Nephron (organoid): Measurements from ENCODE around the gene GPR39.

Experiments
- H3K27ac Mint-ChIP-seq, 3 experiments: 2 replicates each; pipeline ENCODE4 v1.8.0; 2020; ENCODE audit warnings: mixed read lengths in 3 of 3, mild to moderate bottlenecking in 2 of 3, moderate library complexity in 1 of 3
- H3K27me3 Mint-ChIP-seq: 2 replicates; pipeline ENCODE4 v1.8.0; 2021; ENCODE audit warnings: low read depth, mild to moderate bottlenecking, moderate library complexity, mixed read lengths
- H3K36me3 Mint-ChIP-seq: 2 replicates; pipeline ENCODE4 v1.8.0; 2020; ENCODE audit warnings: low read depth, mixed read lengths
- H3K4me1 Mint-ChIP-seq: 2 replicates; pipeline ENCODE4 v1.8.0; 2020; ENCODE audit warnings: mixed read lengths
- H3K4me3 Mint-ChIP-seq, 3 experiments: 2 replicates each; pipeline ENCODE4 v1.8.0; 2020; ENCODE audit warnings: mild to moderate bottlenecking in 3 of 3, mixed read lengths in 3 of 3, moderate library complexity in 2 of 3
- H3K9me3 Mint-ChIP-seq: 2 replicates; pipeline ENCODE4 v1.8.0; 2020; ENCODE audit warnings: mixed read lengths
- TF ChIP-seq, protein P1 (sequence below), 3 experiments: fragments of 200-600 bp; sonication (generic); IDR thresholded peaks; one replicate each; pipeline ENCODE4 v1.5.0; 2021; ENCODE audit warnings: antibody characterized with exemption in 3 of 3; ENCODE audit not compliant: unreplicated experiment in 3 of 3

The GPR39 gene

DNA sequence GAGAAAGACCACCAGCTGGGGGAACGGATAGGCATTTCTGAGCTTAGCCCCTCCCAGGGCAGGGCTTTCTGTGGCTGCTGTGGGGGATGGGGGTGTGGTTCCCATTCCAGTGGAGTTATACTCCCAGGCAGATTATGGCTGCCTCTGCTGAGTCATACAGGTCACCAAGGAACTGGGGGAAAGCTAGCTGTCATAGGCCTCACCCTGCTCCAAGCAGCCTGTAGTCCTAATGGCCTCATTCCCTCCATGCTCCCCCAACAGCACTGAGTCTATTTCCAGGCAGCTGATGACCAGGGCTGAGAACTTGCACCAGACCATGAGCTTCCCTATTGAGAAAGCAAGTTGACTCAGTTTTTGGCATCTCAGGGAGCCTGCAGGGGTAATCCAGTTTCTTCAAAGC lies 87.1 kb downstream of the GPR39 start:
- Mint-ChIP-seq H3K27me3 (no peaks in the 10 kb centered on the region), H3K36me3 (no peaks in the 10 kb centered on the region), H3K9me3 (peaks cover 24% of the 10 kb centered on the region), H3K27ac (no peak overlapping the region), H3K4me1 (no peaks in the 10 kb centered on the region), H3K4me3 (no peak overlapping the region)
- TF ChIP-seq, protein P1, sequence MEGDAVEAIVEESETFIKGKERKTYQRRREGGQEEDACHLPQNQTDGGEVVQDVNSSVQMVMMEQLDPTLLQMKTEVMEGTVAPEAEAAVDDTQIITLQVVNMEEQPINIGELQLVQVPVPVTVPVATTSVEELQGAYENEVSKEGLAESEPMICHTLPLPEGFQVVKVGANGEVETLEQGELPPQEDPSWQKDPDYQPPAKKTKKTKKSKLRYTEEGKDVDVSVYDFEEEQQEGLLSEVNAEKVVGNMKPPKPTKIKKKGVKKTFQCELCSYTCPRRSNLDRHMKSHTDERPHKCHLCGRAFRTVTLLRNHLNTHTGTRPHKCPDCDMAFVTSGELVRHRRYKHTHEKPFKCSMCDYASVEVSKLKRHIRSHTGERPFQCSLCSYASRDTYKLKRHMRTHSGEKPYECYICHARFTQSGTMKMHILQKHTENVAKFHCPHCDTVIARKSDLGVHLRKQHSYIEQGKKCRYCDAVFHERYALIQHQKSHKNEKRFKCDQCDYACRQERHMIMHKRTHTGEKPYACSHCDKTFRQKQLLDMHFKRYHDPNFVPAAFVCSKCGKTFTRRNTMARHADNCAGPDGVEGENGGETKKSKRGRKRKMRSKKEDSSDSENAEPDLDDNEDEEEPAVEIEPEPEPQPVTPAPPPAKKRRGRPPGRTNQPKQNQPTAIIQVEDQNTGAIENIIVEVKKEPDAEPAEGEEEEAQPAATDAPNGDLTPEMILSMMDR (IDR thresholded peaks at IDR 0.05; ENCODE audit: unreplicated experiment in 3 of 3), result no peak

DNA sequence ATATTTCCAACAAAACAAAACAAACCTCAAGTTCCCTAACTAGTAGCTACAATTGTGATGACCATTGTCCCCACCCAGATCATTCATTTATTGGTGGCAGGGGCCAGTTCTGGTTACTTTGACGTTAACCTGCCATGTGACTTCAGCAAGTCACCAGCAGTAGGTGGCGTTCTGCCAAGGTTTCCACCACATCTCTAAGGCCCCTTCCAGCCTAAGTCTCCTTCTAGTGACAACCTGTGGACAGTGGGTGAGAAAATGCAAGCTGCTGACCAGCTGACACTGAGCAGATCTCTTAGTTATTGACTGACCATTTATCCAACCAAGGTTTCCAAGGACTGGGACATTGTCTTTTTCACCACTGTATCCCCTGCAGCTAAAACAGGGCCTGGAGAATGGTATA lies 98.4 kb downstream of the GPR39 start:
- Mint-ChIP-seq H3K9me3 (no peaks in the 10 kb centered on the region), H3K4me3 (no peak overlapping the region), H3K36me3 (no peaks in the 10 kb centered on the region), H3K4me1 (no peaks in the 10 kb centered on the region), H3K27me3 (peaks cover 13% of the 10 kb centered on the region), H3K27ac (no peak overlapping the region)
- TF ChIP-seq, protein P1 (IDR thresholded peaks at IDR 0.05; ENCODE audit: unreplicated experiment in 3 of 3), result no peak

DNA sequence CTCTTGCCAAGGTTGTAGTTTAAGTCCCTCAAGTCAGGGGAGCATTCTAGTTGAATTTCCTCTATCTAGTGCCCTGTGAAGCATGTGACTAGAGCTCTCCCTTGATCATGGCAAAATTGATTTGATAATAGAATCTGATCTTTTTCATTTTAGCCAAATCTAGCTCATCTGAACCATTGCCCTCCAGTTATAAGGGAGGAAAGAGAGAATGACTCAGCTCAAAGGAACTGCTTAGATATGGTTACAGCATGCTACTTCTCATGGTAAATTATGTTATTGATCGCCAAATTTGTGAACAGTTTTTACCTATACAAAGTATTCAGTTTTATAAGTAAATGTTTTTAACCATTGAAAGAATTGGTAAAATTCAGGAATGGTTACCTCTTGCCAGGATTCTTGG lies 100.8 kb downstream of the GPR39 start:
- H3K4me3 Mint-ChIP-seq, result no peak overlapping the region
- no peak overlapping the region for H3K27ac Mint-ChIP-seq
- peaks cover 10% of the 10 kb centered on the region for H3K4me1 Mint-ChIP-seq
- peaks cover 23% of the 10 kb centered on the region for H3K27me3 Mint-ChIP-seq
- no peaks in the 10 kb centered on the region for H3K9me3 Mint-ChIP-seq
- TF ChIP-seq, protein P1 (IDR thresholded peaks at IDR 0.05; ENCODE audit: unreplicated experiment in 3 of 3), result no peak
- H3K36me3 Mint-ChIP-seq, result no peaks in the 10 kb centered on the region

DNA sequence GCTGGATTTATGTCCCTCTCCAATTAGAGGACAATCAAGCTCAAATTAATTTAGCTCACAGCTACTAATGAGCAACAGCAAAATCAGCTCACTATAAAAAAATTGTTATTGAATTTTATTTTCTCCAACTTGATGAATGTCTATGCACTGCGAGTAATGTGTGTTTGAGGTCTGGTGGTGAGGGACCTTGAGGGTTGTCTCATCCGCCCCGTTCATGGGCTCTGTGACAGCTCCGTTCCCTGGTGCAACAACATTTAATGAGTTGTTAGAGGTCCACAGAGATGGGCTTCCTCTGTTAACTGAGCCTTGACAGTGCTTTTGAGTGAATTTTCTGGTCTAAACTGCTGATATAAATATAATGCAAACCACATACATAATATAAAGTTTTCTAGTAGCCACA lies 101.7 kb downstream of the GPR39 start:
- Mint-ChIP-seq H3K4me3 (no peak overlapping the region), H3K4me1 (peaks cover 10% of the 10 kb centered on the region), H3K36me3 (no peaks in the 10 kb centered on the region), H3K27me3 (peaks cover 17% of the 10 kb centered on the region), H3K27ac (no peak overlapping the region), H3K9me3 (no peaks in the 10 kb centered on the region)
- TF ChIP-seq, protein P1 (IDR thresholded peaks at IDR 0.05; ENCODE audit: unreplicated experiment in 3 of 3), result no peak

DNA sequence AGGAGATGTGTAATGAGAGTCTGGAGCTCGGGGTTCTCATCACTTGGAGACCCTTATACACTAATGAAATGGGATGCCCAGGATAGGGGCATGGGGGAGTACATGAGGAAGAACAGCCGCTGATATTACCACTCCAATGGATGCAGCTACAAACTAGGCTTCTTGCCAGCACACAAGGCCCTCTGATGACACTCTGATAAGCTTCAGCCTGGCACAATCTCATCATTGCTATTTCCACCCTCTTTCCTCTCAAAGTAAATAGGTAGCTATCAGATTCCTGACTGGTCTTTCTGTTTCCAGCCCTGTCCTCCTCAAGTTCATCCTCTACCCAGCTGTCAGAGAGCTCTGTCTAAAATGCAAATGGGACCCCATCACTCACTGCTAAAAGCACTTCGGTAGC lies 103.0 kb downstream of the GPR39 start:
- Mint-ChIP-seq H3K9me3 (no peaks in the 10 kb centered on the region), H3K27me3 (peaks cover 14% of the 10 kb centered on the region), H3K4me3 (no peak overlapping the region), H3K27ac (no peak overlapping the region), H3K36me3 (no peaks in the 10 kb centered on the region), H3K4me1 (peaks cover 10% of the 10 kb centered on the region)
- TF ChIP-seq, protein P1 (IDR thresholded peaks at IDR 0.05; ENCODE audit: unreplicated experiment in 3 of 3), result no peak

DNA sequence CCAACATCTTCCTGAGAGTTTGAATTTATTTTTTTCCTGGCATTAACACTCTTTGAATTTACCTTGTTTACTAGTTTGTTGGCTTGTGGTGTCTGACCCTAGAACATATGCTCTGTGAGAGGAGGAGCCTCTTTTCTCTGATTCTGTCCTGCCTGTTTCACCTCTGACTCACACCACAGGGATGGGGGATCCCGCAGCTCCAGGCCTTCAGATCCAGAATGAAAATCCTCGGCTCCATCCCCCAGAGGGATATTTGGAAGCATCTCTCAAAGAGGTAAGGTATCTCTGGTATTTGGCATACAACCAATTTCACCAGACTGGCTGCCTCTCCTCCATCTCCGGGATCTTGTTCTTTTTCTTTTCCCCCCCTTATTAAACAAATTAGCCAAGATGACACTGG lies 104.7 kb downstream of the GPR39 start:
- H3K27me3 Mint-ChIP-seq, result peaks cover 14% of the 10 kb centered on the region
- no peak overlapping the region for H3K27ac Mint-ChIP-seq
- no peaks in the 10 kb centered on the region for H3K36me3 Mint-ChIP-seq
- no peak overlapping the region for H3K4me3 Mint-ChIP-seq
- peaks cover 10% of the 10 kb centered on the region for H3K4me1 Mint-ChIP-seq
- H3K9me3 Mint-ChIP-seq, result no peaks in the 10 kb centered on the region
- TF ChIP-seq, protein P1 (IDR thresholded peaks at IDR 0.05; ENCODE audit: unreplicated experiment in 3 of 3), result no peak
